ENCODE measurements around the gene ATF5. TPM values are rescaled to one million over a fixed set of nuclear protein-coding genes. Genes with fewer than 3 reads are reported as not detected.
A peak's percentile ranks its signal among the peaks of the same experiment; 100 is the strongest.

ATF5 gene
- total RNA-seq, 2 donors from 2014 or later = 4.7 to 12.2 TPM

GRCh38 chr19:49915271-49915670, 13.7 kb upstream of the ATF5 start:
- Histone ChIP-seq H3K9me3 (no peaks in the 10 kb centered on the region), H3K27ac (no peak overlapping the region), H3K4me3 (no peak overlapping the region), H3K27me3 (no peaks in the 10 kb centered on the region), H3K4me1 (no peaks in the 10 kb centered on the region), H3K36me3 (replicated peaks in 1 of 2; ENCODE audit: insufficient read depth in 1 of 2, low read depth in 2 of 2) (no peaks in the 10 kb centered on the region)
- intact Hi-C loops (cut with DNase I) = no loop called here
- TF ChIP-seq POLR2A (IDR thresholded peaks at IDR 0.05) (no peak), CTCF (IDR thresholded peaks at IDR 0.05) (no peak)
- WGBS, 2 donors = 96 to 97% methylated on average over 6 of the region's 6 CpGs
- ATAC-seq (no peak), DNase-seq (no peak)

GRCh38 chr19:49916839-49917733, 11.9 kb upstream of the ATF5 start:
- H3K4me1 ChIP-seq = no peaks in the 10 kb centered on the region
- no peaks in the 10 kb centered on the region for H3K9me3 ChIP-seq
- no peaks in the 10 kb centered on the region for H3K27me3 ChIP-seq
- ATAC-seq = peak; percentile 15
- no peak for DNase-seq
- 85 to 92% methylated on average over 21 of the region's 21 CpGs for WGBS, 2 donors
- TF ChIP-seq POLR2A (IDR thresholded peaks at IDR 0.05) (no peak), CTCF (IDR thresholded peaks at IDR 0.05) (no peak)
- intact Hi-C loops (cut with DNase I) = no loop called here
- no peaks in the 10 kb centered on the region for H3K36me3 ChIP-seq (replicated peaks in 1 of 2; ENCODE audit: insufficient read depth in 1 of 2, low read depth in 2 of 2)
- H3K4me3 ChIP-seq = no peak overlapping the region
- no peak overlapping the region for H3K27ac ChIP-seq

GRCh38 chr19:49918089-49918488, 10.9 kb upstream of the ATF5 start:
- Histone ChIP-seq H3K36me3 (replicated peaks in 1 of 2; ENCODE audit: insufficient read depth in 1 of 2, low read depth in 2 of 2) (no peaks in the 10 kb centered on the region), H3K4me3 (no peak overlapping the region), H3K9me3 (no peaks in the 10 kb centered on the region), H3K27me3 (no peaks in the 10 kb centered on the region), H3K27ac (no peak overlapping the region), H3K4me1 (no peaks in the 10 kb centered on the region)
- ATAC-seq (no peak), DNase-seq (no peak)
- WGBS, 2 donors = 92 to 93% methylated on average over 8 of the region's 8 CpGs
- TF ChIP-seq POLR2A (IDR thresholded peaks at IDR 0.05) (no peak), CTCF (IDR thresholded peaks at IDR 0.05) (no peak)
- intact Hi-C loops (cut with DNase I) = no loop called here

- DNase-seq = no peak
- ATAC-seq = no peak
- intact Hi-C loops (cut with DNase I) = no loop called here
- H3K4me1 ChIP-seq = no peaks in the 10 kb centered on the region
- 78 to 83% methylated on average over 12 to 23 of the region's 24 CpGs for WGBS, 2 donors
- no peaks in the 10 kb centered on the region for H3K9me3 ChIP-seq
- H3K27ac ChIP-seq = no peak overlapping the region
- no peaks in the 10 kb centered on the region for H3K27me3 ChIP-seq
- H3K36me3 ChIP-seq (replicated peaks in 1 of 2; ENCODE audit: insufficient read depth in 1 of 2, low read depth in 2 of 2) = peaks cover 0 to 6% of the 10 kb centered on the region in 2 donors
- TF ChIP-seq POLR2A (IDR thresholded peaks at IDR 0.05) = no peak
- TF ChIP-seq CTCF (IDR thresholded peaks at IDR 0.05) = no peak
- H3K4me3 ChIP-seq = no peak overlapping the region
Observed at GRCh38 chr19:49920624-49921363, 8.2 kb upstream of the ATF5 start.
